ENCODE measurements around the gene NEU1.
"Not testable (repeated sequence)": the region's sequence is repeated elsewhere in the genome, so short reads cannot be mapped to it uniquely, and the experiment has no call there.

NEU1 gene

DNA sequence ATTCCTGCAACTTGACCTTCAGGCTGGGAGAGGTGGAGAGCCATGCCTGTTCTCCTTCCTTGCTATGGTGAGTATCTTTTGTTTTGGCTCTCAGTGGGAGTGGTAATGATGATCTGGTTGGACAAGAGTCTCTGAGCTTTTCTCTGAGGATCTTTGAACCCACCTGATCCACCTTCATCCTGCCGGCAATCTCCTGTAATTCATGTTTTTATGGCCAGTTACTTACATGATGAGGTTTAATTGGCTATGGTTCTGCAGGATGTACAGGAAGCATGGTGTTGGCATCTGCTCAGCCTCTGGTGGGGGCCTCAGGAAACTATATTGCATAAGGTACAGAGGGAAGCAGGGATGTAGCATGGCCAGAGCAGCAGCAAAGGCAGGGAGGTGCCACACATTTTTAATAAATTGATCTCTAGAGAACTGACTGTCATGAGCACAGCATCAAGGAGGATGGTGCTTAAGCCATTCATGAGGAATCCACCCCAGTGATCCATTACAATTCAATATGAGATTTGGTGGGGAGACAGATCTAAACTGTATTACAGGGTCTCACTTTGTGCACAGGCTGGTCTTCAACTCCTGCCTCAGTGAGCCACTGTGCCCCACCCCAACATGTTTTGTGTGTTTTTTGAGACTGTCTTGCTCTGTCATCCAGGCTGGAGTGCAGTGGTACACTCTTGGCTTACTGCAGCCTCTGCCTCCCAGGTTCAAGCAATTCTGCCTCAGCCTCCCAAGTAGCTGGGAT, 25.1 kb downstream of the NEU1 start:
- no peak for DNase-seq

DNA sequence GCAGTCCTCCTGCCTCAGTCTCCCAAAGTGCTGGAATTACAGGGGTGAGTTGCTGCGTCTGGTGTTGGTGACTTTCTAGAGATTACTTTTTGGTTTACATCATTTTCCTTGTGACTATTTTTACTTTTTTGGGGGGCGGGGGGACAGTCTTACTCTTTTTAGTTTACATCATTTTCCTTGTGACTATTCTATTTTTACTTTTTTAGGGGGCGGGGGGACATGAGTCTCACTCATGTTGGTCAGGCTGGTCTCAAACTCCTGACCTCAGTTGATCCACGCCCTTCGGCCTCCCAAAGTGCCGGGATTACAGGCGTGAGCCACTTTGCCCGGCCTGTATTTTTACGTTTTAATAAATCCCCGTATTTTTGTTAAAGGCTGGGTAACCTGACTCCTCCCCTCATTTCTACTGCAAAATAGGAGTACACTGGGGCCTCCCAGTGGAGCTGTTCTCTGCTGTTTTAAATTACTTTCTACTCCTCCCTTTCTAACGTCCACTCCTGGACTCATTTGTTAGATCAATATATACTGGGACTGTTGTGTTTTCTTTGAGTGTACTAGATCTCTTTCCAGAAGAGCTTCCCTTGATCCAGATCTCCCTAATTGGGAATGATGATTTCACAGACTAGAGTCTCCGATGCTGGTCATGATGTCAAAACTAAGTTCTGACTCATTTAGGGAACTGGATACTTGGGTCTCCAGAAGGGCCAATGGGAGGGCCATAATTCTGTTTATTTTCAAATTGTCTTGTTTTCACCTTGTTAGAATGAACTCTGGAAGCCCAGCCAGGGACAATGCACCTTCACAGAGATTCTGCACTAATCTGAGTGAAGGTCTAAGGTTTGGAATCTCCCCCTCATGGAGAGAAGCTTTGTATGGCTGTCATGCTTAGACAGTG, 25.9 kb downstream of the NEU1 start:
- no peak for DNase-seq

DNA sequence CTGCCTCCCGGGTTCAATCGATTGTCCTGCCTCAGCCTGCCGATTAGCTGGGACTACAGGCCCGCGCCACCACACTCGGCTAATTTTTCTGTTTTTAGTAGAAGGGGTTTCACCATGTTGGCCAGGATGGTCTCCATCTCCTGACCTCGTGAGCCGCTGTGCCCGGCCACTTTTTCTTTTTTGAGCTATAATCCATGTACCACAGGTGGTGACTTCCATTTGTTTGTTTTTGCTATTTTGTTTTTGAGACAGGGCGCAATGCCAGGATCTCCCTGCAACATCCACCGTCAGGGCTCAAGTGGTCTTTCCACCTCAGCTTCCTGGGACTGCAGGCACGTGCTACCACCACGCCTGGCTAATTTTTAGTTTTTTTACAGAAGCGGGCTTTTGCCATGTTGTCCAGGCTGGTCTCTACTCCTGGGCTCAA, 26.6 kb downstream of the NEU1 start:
- DNase-seq = no peak

DNA sequence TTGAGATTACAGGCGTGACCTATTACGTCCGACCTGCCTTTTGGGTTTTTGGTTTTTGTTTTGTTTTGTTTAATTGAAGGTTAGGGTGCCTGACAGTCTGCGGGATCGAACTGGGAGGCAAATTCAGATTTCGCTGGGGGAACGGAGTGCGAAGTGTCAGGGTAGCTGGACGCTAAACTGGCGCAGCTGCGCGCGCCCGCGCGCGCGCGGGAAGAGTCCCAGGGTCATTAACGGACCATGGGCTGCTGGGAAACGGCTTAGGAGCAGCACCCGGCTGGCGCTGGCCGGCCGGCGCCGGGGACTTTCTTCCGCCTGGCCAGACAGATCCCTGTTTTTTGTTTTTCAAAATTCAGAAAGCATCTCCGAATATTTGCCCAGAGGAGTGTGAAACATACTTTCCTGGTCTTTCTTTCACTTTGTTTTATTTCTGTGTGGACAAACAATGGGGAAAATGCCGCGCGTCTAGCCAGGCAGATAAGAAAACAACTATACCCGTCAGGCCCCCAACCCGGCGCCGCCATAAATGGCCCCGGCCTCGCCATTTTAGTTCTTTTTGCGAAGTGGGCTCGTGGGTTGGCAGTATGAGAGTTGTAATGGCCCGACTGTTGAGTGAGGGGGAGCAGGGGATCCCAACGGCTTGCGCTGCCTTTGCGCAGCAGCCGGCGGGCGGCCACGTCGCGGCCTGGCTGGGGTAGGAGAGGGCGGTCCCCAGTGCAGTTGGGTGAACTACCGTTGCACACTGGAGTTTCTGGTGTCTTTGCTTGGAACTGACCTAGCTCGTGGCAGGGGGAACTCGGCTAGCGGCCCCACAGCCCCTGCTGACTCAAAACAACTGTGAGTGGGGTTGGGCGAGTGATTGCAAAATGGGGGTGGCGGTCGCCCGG, 28.0 kb downstream of the NEU1 start:
- DNase-seq = peak; percentile 66

DNA sequence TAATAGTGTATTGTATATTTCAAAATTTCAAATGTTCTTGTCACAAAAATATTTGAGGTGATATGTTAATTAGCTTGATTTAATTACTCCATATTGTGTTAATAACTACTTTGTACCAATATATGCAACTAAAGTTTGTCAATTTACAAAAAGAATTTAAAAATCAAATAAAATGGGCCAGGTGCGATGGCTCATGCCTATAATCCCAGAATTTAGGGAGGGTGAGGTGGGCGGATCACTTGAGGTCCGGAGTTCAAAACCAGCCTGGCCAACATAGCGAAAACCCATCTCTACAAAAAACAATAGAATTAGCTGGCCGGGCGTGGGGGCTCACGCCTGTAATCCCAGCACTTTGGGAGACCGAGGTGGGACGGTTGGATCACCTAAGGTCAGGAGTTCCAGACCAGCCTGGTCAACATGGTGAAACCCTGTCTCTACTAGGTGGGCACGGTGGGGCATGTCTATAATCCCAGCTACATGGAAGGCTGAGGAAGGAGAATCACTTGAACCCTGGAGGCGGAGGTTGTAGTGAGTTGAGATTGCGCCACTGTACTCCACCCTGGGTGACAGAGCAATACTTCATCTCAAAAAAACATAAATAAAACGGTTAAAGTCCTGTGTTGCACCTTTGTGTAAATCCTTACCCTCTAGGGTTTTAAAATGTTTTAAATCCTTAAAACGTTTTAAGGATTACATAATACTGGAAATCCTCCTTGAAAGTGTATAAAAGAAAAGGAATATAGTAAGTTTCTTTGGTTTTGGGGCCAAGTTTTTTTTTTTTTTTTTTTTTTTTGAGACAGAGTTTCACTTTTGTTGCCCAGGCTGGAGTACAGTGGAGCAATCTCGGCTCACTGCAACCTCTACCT, 31.0 kb downstream of the NEU1 start:
- no peak for DNase-seq

DNA sequence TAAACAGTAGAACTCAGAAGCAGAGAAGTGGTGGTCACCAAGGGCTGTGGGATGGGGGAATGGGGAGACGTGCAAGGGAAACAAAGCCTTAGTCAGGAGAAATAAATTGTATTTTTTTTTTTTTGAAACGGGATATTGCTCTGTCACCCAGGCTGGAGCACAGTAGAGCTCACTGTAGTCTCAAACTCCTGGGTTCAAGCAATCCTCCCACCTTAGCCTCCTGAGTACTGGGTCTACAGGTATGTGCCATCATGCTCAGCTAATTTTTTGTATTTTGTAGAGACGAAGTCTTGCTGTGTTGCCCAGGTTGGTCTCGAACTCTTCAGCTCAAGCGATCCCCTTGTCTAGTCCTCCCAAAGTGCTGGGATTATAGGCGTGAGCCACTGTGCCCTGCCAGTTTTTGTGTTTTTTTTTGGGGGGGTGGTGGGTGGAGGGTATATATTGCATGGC, 31.7 kb downstream of the NEU1 start:
- DNase-seq = no peak

DNA sequence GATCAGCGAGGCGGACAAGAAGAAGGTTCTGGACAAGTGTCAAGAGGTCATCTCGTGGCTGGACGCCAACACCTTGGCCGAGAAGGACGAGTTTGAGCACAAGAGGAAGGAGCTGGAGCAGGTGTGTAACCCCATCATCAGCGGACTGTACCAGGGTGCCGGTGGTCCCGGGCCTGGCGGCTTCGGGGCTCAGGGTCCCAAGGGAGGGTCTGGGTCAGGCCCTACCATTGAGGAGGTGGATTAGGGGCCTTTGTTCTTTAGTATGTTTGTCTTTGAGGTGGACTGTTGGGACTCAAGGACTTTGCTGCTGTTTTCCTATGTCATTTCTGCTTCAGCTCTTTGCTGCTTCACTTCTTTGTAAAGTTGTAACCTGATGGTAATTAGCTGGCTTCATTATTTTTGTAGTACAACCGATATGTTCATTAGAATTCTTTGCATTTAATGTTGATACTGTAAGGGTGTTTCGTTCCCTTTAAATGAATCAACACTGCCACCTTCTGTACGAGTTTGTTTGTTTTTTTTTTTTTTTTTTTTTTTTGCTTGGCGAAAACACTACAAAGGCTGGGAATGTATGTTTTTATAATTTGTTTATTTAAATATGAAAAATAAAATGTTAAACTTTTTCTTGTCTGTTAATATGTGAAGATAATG, 32.9 kb downstream of the NEU1 start:
- no peak for DNase-seq

DNA sequence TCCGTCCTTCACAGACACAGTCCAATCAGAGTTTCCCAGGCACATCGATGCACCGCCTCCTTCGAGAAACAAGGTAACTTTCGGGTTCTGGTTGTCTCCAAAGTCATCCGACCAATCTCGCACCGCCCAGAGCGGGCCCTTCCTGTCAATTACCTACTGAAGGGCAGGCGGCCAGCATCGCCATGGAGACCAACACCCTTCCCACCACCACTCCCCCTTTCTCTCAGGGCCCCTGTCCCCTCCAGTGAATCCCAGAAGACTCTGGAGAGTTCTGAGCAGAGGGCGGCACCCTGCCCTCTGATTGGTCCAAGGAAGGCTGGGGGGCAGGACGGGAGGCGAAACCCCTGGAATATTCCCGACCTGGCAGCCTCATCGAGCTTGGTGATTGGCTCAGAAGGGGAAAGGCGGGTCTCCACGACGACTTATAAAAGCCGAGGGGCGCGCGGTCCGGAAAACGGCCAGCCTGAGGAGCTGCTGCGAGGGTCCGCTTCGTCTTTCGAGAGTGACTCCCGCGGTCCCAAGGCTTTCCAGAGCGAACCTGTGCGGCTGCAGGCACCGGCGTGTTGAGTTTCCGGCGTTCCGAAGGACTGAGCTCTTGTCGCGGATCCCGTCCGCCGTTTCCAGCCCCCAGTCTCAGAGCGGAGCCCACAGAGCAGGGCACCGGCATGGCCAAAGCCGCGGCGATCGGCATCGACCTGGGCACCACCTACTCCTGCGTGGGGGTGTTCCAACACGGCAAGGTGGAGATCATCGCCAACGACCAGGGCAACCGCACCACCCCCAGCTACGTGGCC, 35.1 kb downstream of the NEU1 start, which contains the start of gene HSPA1B:
TSS of gene HSPA1B (plus strand) at position 453 of the 794 bp plus-strand sequence. CDS start at position 666, 213 bp downstream.
- peak; percentile 80 for DNase-seq

DNA sequence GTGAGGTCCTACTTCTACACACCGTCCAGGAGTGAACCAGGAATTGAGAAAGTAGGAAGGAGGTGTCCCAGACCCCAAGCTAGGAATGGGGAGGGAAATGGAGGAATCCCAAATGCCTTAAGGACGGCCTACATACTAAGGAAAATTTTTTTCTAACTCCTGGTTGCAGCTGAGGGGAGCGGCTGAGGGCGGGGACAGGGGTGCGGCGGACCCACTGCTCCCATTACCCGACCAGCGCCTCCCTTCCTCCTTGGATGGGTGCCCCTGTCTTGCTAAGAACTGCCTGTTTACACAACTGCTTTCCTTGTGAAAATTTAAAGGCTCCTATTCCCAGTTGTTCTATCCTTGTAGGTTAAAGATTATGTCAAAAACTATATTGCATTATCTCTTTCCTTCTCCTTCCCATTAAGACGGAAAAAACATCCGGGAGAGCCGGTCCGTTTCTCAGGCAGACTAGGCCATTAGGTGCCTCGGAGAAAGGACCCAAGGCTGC, 35.8 kb downstream of the NEU1 start:
- no peak for DNase-seq

DNA sequence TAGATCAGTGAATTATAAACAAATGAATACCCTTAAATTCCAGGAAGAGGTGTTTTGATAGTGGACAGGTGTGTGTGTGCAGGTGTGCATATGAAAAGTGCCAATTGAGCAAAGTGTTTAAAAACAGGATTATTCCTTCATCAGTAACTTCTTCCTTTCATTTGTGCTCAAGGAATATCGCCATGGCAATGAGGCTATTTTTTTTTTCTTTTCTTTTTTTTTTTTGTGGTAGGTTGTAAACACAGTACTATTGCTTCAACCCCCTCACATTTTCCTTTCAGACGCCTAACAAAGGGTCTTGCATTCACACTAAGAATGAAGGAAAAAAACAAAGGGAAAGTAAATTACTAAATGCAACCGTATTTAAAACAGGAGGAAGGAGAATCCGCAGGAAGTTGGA, 37.1 kb downstream of the NEU1 start:
- DNase-seq = no peak

DNA sequence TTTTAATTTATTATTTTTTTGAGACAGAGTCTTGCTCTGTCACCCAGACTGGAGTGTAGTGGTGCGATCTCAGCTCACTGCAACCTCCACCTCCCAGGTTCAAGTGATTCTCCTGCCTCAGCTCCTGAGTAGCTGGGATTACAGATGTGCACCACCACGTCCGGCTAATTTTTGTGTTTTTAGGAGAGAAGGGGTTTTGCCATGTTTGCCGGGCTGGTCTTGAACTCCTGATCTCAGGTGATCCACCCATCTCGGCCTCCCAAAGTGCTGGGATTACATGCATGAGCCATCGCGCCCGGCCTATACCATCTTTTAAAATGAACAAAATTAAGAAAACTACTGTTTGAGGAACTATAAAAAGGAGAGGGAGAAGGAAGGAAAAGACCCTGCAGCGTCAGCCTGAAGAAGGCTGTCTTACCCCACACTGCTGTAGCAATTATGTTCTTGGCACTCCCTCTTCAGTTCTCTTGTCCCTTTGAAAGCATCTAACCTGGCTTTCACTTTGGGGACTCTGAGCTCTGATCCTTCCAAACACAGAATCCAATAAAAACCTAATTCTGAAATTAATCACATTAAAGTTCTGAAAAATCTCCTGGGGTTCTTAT, 38.9 kb downstream of the NEU1 start:
- DNase-seq = not testable (repeated sequence)

DNA sequence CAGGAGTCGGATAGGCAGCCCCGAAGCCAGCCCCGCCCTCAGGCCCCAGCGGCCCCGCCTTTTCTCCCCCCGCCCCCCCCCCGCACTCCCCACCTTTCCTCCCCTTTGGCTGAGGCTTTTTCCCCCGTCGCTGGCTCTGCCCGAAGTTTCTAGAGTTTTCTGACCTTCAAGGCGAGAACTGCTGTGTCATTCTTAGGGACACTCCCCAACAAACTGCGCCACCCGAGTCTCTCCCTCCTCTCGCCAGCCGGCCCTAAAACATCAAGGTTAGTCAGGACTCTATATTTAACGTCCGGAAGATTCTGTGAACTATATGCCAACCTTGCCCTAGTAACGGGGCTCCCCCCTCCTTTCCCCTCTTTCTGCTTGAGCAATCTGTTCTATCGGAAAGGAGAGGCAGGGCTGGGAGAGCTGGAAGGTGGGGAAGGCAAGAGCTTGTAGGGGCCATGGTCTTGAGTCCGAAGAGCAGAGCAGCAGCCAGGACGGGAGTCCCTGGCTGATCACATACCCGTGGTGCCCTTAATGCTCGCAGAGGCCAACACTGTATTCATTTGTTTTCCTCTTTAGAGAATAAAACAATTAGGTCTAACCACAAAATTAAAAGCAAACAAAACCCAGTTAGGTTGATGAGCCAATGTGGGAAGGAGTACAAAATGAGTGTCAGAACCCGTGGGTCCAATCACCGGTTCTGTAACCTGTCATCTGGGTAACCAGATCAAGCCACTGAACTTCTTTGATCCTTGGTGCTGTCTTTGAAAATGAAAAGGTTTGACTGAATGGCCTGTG, 40.4 kb downstream of the NEU1 start:
- DNase-seq = peak; percentile 46

DNA sequence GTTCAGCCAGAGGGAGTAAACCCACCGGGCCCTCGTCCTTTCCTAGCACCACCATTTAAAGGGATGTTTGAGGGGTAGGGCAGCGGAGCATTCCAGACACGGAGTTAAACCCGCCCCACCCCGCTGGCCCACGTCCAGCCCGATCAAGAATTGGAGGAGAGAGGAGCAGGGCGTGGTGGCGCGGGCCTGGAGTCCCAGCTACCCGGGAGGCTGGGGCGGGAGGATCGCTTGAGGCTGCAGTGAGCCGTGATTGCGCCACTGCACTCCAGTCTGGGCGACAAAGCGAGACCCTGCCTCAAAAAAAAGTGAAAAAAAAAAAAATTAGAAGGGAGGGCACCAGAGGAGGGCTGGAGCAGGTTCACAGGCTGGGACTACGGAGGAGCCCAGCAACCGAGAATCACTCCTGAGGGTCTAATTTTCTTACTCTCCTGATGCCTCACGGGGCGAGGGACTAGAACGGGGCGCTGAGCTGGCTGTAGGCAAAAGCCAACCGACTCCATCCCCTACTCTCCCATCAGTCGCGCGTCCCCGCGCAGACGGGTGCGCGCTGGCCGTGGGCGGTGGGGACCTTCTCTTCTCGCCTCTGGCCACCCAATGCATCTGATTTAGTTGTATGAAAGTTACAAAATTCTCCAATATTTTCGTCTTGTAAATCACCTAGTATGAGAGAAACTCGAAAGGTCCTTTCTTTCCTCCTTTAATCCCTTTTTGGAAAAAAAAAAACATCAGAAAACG, 41.2 kb downstream of the NEU1 start:
- no peak for DNase-seq

DNA sequence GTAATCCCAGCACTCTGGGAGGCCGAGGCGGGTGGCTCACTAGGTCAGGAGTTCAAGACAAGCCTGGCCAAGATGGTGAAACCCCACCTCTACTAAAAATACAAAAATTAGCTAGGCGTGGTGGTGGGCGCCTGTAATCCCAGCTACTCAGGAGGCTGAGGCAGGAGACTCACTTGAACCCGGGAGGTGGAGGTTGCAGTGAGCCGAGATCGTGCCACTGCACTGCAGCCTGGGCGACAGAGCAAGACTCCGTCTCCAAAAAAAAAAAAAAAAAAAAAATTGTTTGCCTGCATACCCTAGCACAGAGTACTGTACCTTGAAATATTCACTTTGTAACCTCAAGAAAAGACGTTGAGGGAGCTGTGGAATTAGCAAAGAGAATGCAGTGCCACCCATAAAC, 42.2 kb downstream of the NEU1 start:
- not testable (repeated sequence) for DNase-seq

DNA sequence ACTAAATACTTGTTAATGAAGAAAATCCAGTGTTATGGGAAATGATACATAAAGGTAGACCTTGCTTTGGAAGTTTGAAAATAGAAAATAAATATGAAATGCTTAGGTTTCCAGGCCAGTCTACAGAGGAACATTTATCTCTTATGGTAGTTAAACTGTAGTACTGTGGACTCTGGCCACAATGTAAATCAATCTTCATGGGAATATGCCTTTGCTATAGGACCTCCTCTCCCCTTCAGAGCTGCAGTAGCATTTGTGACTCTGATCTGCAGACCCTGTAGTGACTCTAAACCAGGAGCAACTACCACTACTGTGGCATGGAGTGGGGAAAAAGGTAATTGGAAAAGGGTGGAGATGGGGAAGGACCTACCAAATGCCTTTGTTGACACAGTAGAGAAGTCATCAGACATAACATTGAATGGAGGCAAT, 42.7 kb downstream of the NEU1 start:
- no peak for DNase-seq

DNA sequence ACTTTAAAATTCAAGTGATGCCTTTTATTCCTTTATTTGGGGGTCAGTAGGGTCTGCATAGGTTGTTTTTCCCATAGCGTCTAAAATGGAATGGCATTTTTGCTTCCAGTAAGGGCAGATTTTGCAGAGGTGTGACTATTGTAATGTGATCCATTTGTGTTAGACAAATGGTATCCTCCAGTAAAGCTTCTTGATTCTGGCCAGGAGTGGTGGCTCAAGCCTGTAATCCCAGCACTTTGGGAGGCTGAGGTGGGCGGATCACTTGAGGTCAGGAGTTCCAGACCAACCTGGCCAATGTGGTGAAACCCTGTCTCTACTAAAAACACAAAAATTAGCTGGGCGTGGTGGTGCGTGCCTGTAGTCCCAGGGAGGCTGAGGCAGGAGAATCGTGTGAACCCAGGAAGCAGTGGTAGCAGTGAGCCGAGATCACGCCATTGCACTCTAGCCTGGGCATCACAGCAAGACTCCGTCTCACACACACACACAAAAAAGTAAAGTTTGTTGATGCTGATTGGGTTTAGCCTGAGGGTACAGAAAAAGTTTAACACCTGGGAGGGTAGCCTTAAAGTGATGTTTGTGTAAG, 44.6 kb downstream of the NEU1 start:
- not testable (repeated sequence) for DNase-seq

DNA sequence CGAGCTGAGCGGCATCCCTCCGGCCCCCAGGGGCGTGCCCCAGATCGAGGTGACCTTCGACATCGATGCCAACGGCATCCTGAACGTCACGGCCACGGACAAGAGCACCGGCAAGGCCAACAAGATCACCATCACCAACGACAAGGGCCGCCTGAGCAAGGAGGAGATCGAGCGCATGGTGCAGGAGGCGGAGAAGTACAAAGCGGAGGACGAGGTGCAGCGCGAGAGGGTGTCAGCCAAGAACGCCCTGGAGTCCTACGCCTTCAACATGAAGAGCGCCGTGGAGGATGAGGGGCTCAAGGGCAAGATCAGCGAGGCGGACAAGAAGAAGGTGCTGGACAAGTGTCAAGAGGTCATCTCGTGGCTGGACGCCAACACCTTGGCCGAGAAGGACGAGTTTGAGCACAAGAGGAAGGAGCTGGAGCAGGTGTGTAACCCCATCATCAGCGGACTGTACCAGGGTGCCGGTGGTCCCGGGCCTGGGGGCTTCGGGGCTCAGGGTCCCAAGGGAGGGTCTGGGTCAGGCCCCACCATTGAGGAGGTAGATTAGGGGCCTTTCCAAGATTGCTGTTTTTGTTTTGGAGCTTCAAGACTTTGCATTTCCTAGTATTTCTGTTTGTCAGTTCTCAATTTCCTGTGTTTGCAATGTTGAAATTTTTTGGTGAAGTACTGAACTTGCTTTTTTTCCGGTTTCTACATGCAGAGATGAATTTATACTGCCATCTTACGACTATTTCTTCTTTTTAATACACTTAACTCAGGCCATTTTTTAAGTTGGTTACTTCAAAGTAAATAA, 45.3 kb downstream of the NEU1 start:
- DNase-seq = not testable (repeated sequence)

Data from effector CD8-positive, alpha-beta T cell (primary cell).